Glutamatergic neuron (in vitro differentiated cells): Measurements from ENCODE around the gene PSMC3IP. TPM values are rescaled to one million over a fixed set of nuclear protein-coding genes. Genes with fewer than 3 reads are reported as not detected.
A peak's percentile ranks its signal among the peaks of the same experiment; 100 is the strongest.

Experiments
- DNase-seq: peaks from one replicate; pipeline ENCODE4 v3.0.0; 2022
- H3K27ac Mint-ChIP-seq: one replicate; pipeline ENCODE4 v1.8.0; 2020; ENCODE audit warnings: mild to moderate bottlenecking, mixed read lengths, inconsistent platforms; ENCODE audit not compliant: unreplicated experiment
- H3K27me3 Mint-ChIP-seq: one replicate; pipeline ENCODE4 v1.8.0; 2020; ENCODE audit warnings: mild to moderate bottlenecking, moderate library complexity, mixed read lengths, inconsistent platforms; ENCODE audit not compliant: unreplicated experiment
- H3K36me3 Mint-ChIP-seq: one replicate; pipeline ENCODE4 v1.8.0; 2020; ENCODE audit warnings: mild to moderate bottlenecking, mixed read lengths, inconsistent platforms; ENCODE audit not compliant: unreplicated experiment
- H3K4me1 Mint-ChIP-seq: one replicate; pipeline ENCODE4 v1.8.0; 2020; ENCODE audit warnings: mild to moderate bottlenecking, low read depth, mixed read lengths, inconsistent platforms; ENCODE audit not compliant: unreplicated experiment
- H3K4me3 Mint-ChIP-seq: one replicate; pipeline ENCODE4 v1.8.0; 2020; ENCODE audit warnings: mild to moderate bottlenecking, mixed read lengths, inconsistent platforms; ENCODE audit not compliant: unreplicated experiment
- H3K9me3 Mint-ChIP-seq: one replicate; pipeline ENCODE4 v1.8.0; 2020; ENCODE audit warnings: mild to moderate bottlenecking, moderate library complexity, mixed read lengths, inconsistent platforms; ENCODE audit not compliant: unreplicated experiment
- total RNA-seq: library from RNA; stranded (reverse); fragmentation: NEBNext Ultra II Directional; extraction: Animal tissue kit (Norgen Biotek cat#: 25700); gene quantifications from one replicate; pipeline ENCODE4 v1.2.1, GENCODE V29; 2021; ENCODE audit not compliant: unreplicated experiment
- TF ChIP-seq, protein P1 (sequence below): fragments of 200-600 bp; sonication (generic); IDR thresholded peaks from one replicate; pipeline ENCODE4 v1.5.0; 2021; ENCODE audit not compliant: partially characterized antibody, unreplicated experiment

Gene PSMC3IP
- total RNA-seq, 1 donor from 2014 or later: 12.0 TPM

DNA sequence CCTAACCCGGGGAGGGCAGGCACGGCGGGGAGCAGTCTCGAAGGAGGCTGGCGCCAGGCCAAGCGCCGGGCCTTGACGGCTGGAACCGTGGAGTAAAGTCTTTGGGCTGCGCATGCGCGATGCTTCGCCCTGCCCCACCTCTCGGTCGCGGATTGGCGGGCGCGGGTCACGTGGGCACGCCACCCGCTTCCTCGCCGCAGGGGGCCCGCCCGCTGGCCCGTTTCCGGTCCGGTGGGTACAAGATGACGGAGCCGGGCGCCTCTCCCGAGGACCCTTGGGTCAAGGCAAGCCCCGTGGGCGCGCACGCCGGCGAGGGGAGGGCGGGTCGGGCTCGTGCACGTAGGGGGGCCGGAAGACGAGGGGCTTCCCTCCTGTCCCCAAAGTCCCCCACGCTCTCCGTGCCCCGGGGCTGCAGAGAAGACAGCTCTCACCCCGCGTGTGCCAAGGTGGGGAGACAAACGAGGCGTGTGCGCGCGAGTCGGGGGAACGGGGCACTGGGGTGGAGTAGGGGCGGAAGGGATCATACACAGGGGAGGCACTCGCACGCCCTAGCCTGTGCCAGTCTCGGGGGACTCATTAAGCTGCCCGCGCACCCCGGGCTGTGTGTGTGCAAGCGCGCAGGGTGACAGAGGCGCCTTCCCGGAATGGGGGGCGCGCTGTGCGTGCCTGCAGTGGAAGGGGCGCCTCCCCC lies 10.5 kb downstream of the PSMC3IP start, which contains the start of gene MLX:
TSS of gene MLX (plus strand) at position 218 of the 691 bp plus-strand sequence. CDS start at position 243, 25 bp downstream.
- H3K4me1 Mint-ChIP-seq: peaks cover 7% of the 10 kb centered on the region
- H3K9me3 Mint-ChIP-seq: peaks cover 6% of the 10 kb centered on the region
- peak within 1 kb of the TSS; percentile 83 for H3K27ac Mint-ChIP-seq
- TF ChIP-seq, protein P1, sequence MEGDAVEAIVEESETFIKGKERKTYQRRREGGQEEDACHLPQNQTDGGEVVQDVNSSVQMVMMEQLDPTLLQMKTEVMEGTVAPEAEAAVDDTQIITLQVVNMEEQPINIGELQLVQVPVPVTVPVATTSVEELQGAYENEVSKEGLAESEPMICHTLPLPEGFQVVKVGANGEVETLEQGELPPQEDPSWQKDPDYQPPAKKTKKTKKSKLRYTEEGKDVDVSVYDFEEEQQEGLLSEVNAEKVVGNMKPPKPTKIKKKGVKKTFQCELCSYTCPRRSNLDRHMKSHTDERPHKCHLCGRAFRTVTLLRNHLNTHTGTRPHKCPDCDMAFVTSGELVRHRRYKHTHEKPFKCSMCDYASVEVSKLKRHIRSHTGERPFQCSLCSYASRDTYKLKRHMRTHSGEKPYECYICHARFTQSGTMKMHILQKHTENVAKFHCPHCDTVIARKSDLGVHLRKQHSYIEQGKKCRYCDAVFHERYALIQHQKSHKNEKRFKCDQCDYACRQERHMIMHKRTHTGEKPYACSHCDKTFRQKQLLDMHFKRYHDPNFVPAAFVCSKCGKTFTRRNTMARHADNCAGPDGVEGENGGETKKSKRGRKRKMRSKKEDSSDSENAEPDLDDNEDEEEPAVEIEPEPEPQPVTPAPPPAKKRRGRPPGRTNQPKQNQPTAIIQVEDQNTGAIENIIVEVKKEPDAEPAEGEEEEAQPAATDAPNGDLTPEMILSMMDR: no peak
- peak within 1 kb of the TSS; percentile 96 for H3K4me3 Mint-ChIP-seq
- peak; percentile 93 for DNase-seq
- no peaks in the 10 kb centered on the region for H3K36me3 Mint-ChIP-seq
- peaks cover 8% of the 10 kb centered on the region for H3K27me3 Mint-ChIP-seq

DNA sequence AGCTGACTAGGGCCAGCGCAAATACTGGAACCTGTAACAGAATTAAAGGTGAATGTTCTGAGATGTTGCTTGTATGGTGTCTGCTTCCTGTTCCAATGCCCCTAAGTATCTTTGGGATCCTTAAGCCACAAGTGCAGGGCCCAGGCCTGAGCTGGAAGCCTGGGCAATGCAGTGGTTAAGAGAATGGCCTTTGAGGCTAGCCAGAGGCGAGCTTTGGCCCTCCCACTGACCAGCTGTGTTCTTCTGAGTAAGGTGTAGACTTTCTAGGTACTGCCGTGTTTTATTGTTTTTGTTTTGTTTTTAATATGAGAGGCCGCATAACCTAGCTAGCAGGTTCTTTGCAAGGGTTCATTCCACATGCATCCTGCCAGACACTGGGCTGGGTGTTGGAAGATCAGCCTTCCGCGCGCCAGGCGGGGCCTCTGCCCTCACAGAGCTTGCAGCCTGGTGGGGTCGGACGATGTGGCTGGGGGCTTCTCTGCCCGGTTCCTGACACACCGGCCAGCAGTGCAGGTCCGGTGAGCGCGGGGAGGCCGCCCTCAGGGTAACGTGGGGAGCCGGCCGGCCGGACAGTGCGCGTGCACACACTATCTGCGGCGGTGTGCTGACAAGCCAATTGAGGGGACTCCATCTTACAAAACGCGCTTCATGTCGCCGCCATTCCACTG lies 11.2 kb downstream of the PSMC3IP start:
- DNase-seq: no peak
- Mint-ChIP-seq H3K4me1 (peaks cover 8% of the 10 kb centered on the region), H3K36me3 (no peaks in the 10 kb centered on the region), H3K9me3 (peaks cover 6% of the 10 kb centered on the region), H3K27me3 (peaks cover 9% of the 10 kb centered on the region), H3K27ac (peak overlapping the region; percentile 64), H3K4me3 (peak overlapping the region; percentile 96)
- TF ChIP-seq, protein P1: no peak

DNA sequence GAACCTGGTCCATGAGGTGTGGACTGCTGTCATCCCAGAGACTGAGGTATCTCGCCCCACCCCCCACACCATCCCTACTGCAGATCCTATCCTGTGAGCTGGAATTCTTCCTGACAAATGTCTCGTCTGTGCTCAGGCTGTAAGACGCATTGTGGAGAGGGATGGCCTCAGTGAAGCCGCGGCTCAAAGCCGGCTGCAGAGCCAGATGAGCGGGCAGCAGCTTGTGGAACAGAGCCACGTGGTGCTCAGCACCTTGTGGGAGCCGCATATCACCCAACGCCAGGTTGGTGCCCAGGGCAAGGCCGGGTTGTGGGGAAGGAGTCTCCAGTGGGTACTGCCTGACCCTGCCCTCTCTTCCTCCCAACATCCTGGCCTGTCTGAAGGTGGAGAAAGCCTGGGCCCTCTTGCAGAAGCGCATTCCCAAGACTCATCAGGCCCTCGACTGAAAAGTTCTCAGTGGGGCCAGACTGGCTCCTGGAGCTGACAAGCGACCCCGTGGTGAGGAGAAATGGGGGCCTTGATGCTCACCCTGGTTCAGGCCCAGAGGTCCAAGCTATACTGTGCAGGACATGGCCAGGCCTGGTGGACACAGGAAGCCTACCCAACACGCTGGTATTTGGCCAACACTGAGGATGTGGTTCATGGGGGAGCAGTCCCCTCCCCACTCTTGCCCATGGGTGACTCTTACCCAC lies 11.9 kb downstream of the PSMC3IP start:
- Mint-ChIP-seq H3K9me3 (peaks cover 8% of the 10 kb centered on the region), H3K27me3 (peaks cover 10% of the 10 kb centered on the region), H3K36me3 (no peaks in the 10 kb centered on the region), H3K27ac (no peak overlapping the region), H3K4me1 (peaks cover 10% of the 10 kb centered on the region), H3K4me3 (no peak overlapping the region)
- no peak for DNase-seq
- TF ChIP-seq, protein P1: no peak

DNA sequence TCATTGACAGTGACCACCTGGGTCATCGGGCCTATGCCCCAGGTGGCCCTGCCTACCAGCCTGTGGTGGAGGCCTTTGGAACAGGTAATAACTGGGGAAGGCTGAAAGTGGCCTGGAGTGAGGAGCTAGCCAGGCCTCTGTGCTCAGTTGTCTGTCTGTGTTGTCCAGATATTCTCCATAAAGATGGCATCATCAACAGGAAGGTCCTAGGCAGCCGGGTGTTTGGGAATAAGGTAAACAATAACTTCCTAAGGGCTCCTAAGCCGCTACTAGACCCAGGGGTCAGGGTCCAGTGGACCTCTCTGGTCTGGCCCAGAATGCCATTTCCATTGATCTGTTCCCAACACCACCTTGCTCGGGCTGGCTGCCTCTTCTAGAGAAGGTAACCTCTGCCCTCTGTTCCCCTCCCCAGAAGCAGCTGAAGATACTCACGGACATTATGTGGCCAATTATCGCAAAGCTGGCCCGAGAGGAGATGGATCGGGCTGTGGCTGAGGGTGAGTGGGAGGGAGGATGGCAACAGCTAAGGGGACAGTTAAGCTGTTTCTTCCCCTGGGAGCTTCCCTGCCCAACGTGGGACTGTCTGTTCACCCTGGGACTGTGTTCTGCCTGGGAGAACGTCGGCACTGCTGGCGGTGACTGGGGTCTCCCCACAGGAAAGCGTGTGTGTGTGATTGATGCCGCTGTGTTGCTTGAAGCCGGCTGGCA lies 12.6 kb downstream of the PSMC3IP start:
- Mint-ChIP-seq H3K27me3 (peaks cover 12% of the 10 kb centered on the region), H3K9me3 (peaks cover 8% of the 10 kb centered on the region), H3K4me3 (no peak overlapping the region), H3K36me3 (no peaks in the 10 kb centered on the region), H3K4me1 (peaks cover 10% of the 10 kb centered on the region), H3K27ac (no peak overlapping the region)
- TF ChIP-seq, protein P1: no peak
- no peak for DNase-seq
